Stimulated activated CD4-positive, alpha-beta T cell treated with anti-CD3 and anti-CD28 coated beads, Interleukin-12 subunit alpha, Interleukin-12 subunit beta, amount 100 ng/mL, for 4 hours (primary cell): ENCODE data around the gene GMFB.
"Not testable (repeated sequence)": the region's sequence is repeated elsewhere in the genome, so short reads cannot be mapped to it uniquely, and the experiment has no call there.

ENCODE experiments used
- DNase-seq: peaks from one replicate; pipeline ENCODE4 v3.0.0-alpha.2; 2020

The GMFB gene

GRCh38 chr14:54490445-54491175 is 1.8 kb upstream of the GMFB start:
- DNase-seq: no peak

DNA sequence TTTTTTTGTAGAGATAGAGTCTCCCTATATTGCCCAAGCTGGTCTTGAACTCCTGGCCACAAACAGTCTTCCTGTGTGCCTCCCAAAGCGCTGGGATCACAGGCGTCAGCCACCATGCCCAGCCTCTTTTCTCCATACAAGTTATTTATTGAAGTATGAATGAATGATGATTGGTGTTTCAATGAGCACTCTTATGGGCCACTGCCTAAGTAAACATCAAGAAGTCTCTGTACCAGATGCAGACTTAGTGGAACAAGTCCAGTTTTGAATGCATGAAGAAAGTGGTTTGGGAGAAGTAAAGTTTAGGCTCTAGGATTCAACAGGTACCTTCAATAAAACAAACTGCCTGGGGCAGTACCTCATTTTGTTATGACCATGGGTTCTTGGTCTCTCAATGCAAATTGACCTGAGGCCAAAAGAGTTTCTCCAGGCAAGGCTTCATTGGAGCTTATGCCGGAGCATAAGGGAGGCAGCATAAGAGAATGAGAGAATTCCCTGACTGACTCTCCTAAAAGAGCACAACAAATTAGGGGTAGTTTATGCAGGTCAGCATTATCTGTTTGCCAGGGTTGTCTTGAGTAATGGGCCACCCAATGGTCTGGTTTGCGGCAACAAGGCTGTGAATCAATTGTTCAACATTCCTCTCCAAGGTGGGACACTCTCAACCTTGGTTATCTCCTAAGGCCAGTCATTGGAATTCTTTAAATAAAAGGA is 1.1 kb upstream of the GMFB start:
- DNase-seq: no peak

DNA sequence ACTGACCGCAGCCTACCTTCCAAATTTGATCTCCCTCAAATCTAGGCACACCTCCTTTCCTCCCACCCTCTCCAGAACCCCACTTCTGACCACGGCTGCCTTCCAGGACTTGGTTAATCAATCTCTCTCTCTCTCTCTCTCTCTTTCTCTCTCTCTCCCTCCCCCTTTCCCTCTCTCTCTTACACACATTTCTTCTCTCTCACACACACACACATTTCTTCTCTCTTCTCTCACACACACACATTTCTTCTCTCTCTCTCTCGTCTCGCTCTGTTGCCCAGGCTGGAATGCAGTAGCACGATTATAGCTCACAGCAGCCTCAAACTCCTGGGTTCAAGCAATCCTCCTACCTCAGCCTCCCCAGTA is 521 bp upstream of the GMFB start:
- DNase-seq: no peak

GRCh38 chr14:54488318-54488645 is 498 bp downstream of the GMFB start:
- DNase-seq: no peak

GRCh38 chr14:54487771-54488170 is 1.0 kb downstream of the GMFB start:
- no peak for DNase-seq

- DNase-seq: no peak
Measured at GRCh38 chr14:54486685-54487084, 2.1 kb downstream of the GMFB start.

DNA sequence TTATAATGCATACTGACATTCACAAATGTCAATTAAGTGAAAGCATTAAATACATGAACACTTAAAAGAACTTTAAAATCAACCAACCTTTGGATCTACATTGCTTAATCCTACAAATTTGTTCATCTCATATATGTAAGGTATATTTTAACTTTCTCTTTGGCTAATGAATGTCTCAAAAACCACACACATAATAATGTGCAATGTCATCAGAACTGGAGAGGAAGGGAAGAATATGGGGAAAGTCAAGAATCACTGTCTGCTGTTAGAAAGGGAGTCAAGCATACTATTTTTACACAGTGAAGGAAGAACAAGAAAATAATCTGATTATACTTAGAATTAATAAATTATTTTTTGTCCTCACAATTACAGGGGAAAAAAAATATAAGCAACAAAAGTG is 4.9 kb downstream of the GMFB start:
- no peak for DNase-seq

DNA sequence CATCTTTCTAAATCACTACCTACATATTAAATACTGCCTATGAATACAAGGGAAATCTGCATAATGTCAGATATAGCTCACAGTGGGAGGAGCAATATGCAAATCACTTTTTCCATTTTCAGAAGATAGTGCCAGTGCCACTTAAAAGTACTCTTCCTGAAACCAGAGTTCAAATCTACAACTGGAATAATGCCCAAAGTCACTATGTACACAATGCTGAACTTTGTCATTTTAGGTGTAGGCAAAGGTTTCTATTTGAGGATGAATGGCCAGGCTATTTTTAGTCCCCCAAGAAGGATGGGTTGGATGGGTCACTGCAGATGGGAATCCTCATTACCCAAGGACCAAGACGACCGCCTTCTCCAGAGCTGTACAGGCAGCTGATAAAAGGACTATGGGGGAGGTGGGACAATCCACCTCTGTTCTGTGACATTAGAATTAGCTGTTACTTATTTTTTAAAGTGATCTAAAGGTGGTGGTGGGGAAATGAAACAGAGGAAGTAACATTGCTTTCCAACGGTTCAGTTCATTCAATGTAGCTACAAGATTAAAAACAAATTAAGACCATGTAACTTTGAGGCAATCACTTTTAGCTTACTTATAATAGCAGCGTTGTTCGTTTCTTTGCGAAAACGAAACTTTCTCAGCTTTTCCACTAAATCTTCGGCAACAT is 5.6 kb downstream of the GMFB start:
- DNase-seq: no peak

DNA sequence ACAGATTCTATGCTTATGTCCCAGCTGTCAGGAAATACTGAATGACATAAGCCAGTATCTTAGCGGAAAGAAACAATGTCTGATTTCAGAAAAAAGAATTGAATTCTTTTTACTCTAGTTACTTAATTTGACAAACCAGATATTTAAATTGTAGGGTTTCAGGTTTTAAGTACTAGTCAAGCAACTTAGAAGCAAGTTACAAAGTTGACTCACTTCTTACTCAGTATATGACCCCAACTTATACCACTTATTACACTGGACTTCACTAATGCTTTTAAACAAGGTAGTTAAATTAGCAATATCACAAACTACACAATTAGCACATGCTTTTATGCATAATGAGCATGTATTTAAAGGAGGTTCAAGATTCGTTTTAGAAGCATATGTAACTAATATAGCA is 7.1 kb downstream of the GMFB start:
- DNase-seq: no peak

DNA sequence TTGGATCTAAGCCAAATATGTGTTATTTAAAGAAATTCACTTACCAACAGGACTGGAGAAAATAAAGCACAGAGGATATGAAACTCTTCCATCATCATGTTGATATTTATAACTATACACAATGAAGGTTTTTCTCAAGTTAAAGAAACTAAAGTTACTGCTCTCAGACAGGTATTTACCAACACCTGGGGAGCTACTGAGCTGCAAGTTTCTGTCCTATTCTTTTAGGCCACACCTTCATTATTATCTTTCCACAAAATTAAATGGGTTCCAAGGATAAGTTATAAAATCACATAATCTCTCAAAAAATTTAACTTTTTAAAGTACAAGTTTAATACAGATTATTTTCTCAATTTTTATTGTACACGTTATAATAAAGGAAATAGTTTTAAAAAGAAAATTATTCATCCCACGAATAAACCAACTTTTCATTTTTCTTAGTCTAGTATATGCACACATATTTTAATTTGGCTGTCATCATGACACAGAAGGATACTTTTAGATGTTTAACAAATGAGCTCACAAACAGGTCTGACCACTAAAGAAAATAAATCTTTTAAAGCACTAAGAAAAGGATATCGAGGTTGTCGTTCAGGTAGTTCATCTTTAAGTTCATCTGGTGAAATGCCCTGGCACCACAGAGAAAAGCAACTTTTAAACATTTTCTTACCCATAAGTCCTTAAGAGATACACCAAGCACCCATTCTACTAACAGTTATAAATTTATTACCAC is 7.8 kb downstream of the GMFB start:
- DNase-seq: no peak

- DNase-seq: no peak
Measured at GRCh38 chr14:54478636-54479215, 10.1 kb downstream of the GMFB start.

- no peak for DNase-seq
Measured at GRCh38 chr14:54475911-54476310, 12.9 kb downstream of the GMFB start.

- DNase-seq: no peak
Measured at GRCh38 chr14:54475187-54475899, 13.4 kb downstream of the GMFB start.

GRCh38 chr14:54474232-54474793 is 14.5 kb downstream of the GMFB start:
- no peak for DNase-seq

- DNase-seq: no peak
Measured at GRCh38 chr14:54472315-54472714, 16.5 kb downstream of the GMFB start.

- no peak for DNase-seq
Measured at GRCh38 chr14:54471641-54472040, 17.1 kb downstream of the GMFB start.

GRCh38 chr14:54470701-54471100 is 18.1 kb downstream of the GMFB start:
- DNase-seq: no peak

DNA sequence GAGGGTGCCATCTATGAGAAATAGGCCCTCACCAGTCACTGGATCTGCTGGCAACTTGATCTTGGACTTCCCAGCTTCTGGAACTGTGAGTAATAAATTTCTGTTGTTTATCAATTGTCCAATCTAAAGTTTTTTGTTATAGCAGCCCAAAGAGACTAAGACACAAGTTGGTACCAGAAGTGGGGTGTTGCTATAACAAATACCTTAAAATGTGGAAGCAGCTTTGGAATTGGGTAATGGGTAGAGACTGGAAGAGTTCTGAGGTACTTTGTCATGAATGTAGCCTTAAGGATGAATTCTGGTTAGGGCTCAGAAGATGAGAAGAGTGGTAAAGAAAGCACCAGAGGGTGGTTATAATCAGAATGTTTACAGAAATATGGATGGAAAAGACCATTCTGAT is 21.5 kb downstream of the GMFB start:
- no peak for DNase-seq

DNA sequence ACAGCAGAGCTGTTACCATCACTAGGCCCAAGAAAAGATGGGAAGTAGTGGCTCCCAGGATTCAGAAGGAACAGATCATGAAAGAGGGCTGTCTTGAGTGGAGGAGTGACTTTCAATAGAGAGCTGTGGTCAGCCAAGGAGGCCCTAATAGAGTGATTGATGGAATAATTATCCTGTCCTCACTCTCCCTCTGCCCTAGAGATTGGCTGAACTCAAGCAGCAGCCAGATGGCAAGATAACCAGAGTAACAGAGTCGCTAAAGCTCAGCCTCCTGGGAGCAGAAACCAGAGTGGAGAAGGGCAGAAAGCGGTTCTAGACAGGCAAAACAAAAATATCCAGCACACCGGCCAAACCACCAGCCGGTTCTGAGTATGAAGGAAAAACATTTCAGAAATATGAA is 23.1 kb downstream of the GMFB start:
- DNase-seq: no peak

DNA sequence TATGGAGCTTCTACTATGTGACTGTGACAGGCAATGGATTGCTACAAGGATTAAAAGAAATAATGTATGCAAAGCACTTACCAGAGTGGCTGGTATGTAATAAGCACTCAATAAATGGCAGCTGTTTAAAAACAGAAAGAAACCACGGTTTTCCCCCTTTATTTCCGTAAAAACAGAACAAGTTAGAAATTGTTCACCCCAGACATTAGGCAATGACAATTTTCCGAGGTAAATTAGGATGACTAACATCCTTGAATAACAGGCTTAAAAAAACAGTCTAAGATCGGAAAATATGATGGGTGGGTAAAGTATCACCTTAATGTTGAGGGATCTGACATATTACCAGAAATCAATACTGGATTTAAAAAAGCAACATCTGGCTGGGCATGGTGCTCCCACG is 26.7 kb downstream of the GMFB start:
- no peak for DNase-seq

DNA sequence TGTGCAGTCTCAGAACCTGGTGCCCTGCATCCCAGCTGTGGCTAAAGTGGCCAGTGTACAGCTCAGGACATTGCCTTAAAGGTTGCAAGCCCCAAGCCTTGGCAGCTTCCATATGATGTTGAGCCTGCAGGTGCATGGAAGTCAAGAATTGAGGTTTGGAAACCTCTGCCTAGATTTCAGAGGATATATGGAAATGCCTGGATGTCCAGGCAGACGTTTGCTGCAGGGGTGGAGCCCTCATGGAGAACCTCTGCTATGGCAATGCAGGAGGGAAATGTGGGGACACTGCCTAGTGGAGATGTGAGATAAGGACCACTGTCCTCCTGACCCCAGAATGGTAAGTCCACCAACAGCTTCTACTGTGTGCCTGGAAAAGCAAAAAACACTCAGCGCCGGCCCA is 29.7 kb downstream of the GMFB start:
- DNase-seq: no peak

- DNase-seq: not testable (repeated sequence)
Measured at GRCh38 chr14:54458536-54458935, 30.2 kb downstream of the GMFB start.
